Panc1 (cell line): Measurements from ENCODE around the gene MIA2.

Source experiments
- POLR2AphosphoS5 ChIP-seq: IDR thresholded peaks from 2 replicates; pipeline ENCODE4 v1.6.1; 2012; ENCODE audit warnings: mild to moderate bottlenecking, low read depth, low read length, moderate library complexity
- TCF7L2 ChIP-seq: IDR thresholded peaks from 2 replicates; pipeline ENCODE4 v1.6.1; 2011; ENCODE audit warnings: mild to moderate bottlenecking, low read depth, low read length, inconsistent platforms
- TF ChIP-seq, protein P1 (sequence below): fragments of 450-650 bp; IDR thresholded peaks from 2 replicates; pipeline ENCODE4 v1.5.1; 2017; ENCODE audit warnings: mild to moderate bottlenecking

DNA sequence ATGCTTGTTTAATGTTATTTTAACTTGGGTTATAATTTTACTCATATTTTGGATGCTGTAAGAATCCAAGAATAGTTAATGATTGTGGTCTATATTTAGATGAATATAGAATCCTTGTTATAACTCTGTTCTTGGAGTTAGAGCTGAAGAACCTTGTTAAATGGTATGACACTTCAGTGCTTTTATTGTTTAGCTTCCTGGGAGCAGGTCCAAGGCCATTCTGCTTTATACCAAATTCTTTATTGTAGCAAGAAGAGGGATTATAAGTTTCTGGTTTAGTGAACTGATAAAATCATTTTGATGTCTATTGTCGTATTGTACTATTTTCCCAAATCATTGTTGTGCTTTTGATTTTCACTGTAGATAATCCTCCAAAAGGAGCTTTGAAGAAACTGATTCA is 69.4 kb downstream of the MIA2 start:
- TF ChIP-seq, protein P1, sequence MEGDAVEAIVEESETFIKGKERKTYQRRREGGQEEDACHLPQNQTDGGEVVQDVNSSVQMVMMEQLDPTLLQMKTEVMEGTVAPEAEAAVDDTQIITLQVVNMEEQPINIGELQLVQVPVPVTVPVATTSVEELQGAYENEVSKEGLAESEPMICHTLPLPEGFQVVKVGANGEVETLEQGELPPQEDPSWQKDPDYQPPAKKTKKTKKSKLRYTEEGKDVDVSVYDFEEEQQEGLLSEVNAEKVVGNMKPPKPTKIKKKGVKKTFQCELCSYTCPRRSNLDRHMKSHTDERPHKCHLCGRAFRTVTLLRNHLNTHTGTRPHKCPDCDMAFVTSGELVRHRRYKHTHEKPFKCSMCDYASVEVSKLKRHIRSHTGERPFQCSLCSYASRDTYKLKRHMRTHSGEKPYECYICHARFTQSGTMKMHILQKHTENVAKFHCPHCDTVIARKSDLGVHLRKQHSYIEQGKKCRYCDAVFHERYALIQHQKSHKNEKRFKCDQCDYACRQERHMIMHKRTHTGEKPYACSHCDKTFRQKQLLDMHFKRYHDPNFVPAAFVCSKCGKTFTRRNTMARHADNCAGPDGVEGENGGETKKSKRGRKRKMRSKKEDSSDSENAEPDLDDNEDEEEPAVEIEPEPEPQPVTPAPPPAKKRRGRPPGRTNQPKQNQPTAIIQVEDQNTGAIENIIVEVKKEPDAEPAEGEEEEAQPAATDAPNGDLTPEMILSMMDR: no peak
- TF ChIP-seq TCF7L2 (no peak), POLR2AphosphoS5 (no peak)
